Fibroblast of pulmonary artery (primary cell): ENCODE results near the gene IL19.
A peak's percentile ranks its signal among the peaks of the same experiment; 100 is the strongest.

Source experiments
- DNase-seq: peaks from one replicate; pipeline ENCODE4 v3.0.0-alpha.2; 2010; ENCODE audit warnings: low read depth
- H3K4me3 ChIP-seq: replicated peaks from 2 replicates; pipeline ENCODE4 v1.5.1; 2011; ENCODE audit warnings: low read depth, mild to moderate bottlenecking, control low read depth, low read length, moderate library complexity
- CTCF ChIP-seq: IDR thresholded peaks from 2 replicates; pipeline ENCODE4 v1.5.1; 2011; ENCODE audit warnings: mild to moderate bottlenecking, control low read depth, low read length, inconsistent platforms; ENCODE audit errors: missing control alignments

IL19 gene

DNA sequence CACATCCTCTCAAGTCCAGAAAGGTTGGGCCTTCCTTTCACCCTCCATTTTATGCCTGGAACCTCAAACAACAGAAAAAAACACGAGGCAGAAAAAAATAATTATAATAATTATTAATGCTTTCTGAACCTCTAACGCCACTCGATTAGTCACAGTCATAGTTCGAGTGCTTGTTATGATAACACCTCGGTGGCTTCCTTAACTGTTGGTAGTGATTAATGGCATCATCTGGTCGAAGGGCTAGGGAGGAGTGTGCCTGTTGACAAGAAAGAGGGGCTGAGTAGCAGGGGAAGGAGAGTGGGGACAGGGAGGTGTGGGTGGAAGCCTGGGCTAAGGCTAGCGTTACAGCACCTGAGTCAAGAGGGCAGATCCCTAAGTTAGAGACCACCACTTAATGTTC lies 23.0 kb downstream of the IL19 start:
- H3K4me3 ChIP-seq, result no peak overlapping the region
- no peak for DNase-seq
- TF ChIP-seq CTCF, result no peak

GRCh38 chr1:206794294-206794908 lies 23.8 kb downstream of the IL19 start:
- TF ChIP-seq CTCF, result no peak
- DNase-seq, result no peak
- no peak overlapping the region for H3K4me3 ChIP-seq

- no peak for TF ChIP-seq CTCF
- H3K4me3 ChIP-seq, result no peak overlapping the region
- no peak for DNase-seq
Observed at GRCh38 chr1:206796116-206796515, 25.5 kb downstream of the IL19 start.

DNA sequence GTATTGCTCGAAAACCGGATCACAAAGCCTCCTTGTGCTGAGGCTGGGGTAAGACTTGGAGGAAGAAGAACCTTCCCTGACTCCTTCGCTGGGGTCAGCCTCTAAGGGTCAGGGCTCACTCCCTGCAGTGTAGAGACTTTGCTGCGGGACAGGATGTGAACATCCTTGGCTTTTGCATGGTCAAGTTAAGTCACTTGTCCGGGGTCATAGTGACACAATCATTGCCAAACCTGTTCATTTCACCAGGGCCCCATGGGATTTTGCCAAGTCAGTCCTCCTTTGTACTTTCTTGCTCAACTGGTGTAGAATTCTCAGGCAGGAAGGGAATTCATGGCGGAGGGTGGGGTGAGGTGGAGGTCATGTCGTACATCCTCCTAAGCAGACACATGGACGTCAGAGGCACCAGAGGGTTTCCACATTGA lies 26.4 kb downstream of the IL19 start:
- peak; percentile 32 for DNase-seq
- H3K4me3 ChIP-seq, result no peak overlapping the region
- no peak for TF ChIP-seq CTCF

- DNase-seq, result peak; percentile 19
- TF ChIP-seq CTCF, result peak; percentile 47
- H3K4me3 ChIP-seq, result no peak overlapping the region
Observed at GRCh38 chr1:206797534-206798383, 27.2 kb downstream of the IL19 start.

- no peak overlapping the region for H3K4me3 ChIP-seq
- TF ChIP-seq CTCF, result no peak
- DNase-seq, result no peak
Observed at GRCh38 chr1:206798384-206798996, 27.9 kb downstream of the IL19 start.
